CD4-positive, alpha-beta T cell treated with Interleukin-12 subunit alpha and Interleukin-12 subunit beta, for 1 hour (primary cell): ENCODE measurements around the gene WDR17.
"Not testable (repeated sequence)": the region's sequence is repeated elsewhere in the genome, so short reads cannot be mapped to it uniquely, and the experiment has no call there.

Experiments used
- DNase-seq: peaks from one replicate; pipeline ENCODE4 v3.0.0-alpha.2; 2020

Gene WDR17

GRCh38 chr4:176195184-176195978, 129.7 kb downstream of the WDR17 start, which contains the start of gene SPATA4:
Gene SPATA4 (minus strand): TSS chr4:176195585. CDS start chr4:176195562, 23 bp downstream.
- peak; percentile 92 for DNase-seq

DNA sequence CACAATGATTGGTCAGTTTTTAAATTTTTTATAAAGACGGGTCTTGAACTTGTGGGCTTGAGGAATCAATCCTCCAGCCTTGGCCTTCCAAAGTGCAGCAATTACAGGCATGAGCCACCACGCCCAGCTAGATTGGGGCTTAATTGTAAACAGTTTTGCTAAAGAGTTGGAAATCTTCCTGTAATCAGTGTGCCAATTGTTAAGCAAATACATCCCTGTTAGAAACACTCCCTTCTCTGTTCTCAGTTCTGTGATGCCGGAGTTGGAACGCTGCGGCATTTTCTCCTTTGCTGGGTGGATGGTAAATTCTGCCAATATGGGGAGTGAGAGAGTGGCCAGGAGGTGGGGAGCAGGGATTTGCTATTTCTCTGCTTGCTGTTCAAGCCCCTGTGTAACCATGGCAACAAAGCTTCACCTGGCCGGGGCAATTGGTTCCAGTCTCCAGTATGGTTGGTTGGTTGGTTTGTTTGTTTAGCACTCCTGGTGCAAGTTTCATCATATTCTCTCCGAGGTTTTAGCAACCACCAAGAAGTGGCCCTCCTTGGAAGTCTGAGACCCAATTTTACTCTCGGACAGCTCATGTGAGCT, 132.8 kb downstream of the WDR17 start:
- no peak for DNase-seq

GRCh38 chr4:176205299-176205698, 139.7 kb downstream of the WDR17 start:
- no peak for DNase-seq

DNA sequence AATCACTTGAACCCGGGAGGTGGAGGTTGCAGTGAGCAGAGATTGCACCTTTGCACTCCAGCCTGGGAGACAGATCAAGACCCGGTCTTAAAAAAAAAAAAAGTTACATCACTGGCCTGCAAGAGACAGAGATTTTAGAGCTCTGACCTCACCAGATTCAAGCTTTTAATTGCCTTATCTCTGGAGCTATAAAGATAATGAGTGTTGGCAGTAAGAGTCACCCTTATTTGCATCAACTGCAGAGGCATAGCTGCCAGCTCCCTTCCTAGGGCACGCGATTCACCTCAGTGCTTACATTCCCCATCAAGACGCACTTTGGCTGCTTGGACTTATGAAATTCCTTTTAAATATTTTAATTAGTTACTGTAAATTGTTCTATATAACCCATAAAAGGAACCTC, 142.2 kb downstream of the WDR17 start:
- no peak for DNase-seq

- DNase-seq, result no peak
Observed at GRCh38 chr4:176209535-176209934, 143.9 kb downstream of the WDR17 start.

DNA sequence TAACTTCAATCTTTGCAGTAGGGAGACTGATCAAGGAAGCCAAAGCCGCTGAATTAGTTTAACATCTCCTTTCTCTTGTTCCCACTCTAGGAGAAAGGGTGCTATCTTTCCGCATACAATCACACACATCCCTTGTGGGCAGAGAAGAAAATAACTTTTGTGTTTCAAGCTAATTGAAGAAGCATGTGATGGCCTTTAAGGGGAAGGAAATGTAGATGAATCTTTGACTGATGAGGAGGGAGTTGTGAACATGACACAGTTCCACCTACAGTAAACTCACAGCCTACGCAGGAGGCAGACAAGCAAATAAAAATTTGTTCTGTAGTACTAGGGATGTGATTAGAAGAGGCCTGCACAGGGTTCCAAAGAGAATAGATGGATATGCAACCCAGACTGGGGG, 144.5 kb downstream of the WDR17 start:
- DNase-seq, result no peak

- DNase-seq, result no peak
Observed at GRCh38 chr4:176210579-176211296, 145.1 kb downstream of the WDR17 start.

DNA sequence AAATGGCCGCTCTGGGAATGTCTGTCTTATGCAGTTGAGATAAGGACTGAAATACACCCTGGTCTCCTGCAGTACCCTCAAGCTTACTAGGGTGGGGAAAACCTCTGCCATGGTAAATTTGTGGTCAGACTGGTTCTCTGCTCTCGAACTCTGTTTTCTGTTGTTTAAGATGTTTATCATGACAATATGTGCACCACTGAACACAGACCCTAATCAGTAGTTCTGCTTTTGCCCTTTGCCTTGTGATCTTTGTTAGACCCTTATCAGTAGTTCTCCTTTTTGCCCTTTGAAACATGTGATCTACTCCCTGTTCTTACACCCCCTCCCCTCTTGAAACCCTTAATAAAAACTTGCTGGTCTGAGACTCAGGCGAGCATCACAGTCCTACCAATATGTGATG, 146.7 kb downstream of the WDR17 start:
- DNase-seq, result not testable (repeated sequence)

GRCh38 chr4:176217510-176217909, 151.9 kb downstream of the WDR17 start:
- no peak for DNase-seq

- no peak for DNase-seq
Observed at GRCh38 chr4:176222149-176222548, 156.5 kb downstream of the WDR17 start.

- no peak for DNase-seq
Observed at GRCh38 chr4:176223561-176223960, 157.9 kb downstream of the WDR17 start.

- no peak for DNase-seq
Observed at GRCh38 chr4:176226736-176227135, 161.1 kb downstream of the WDR17 start.

- no peak for DNase-seq
Observed at GRCh38 chr4:176229645-176230044, 164.0 kb downstream of the WDR17 start.
